Kidney (tissue), 22 donors: Measurements from ENCODE around the gene PDE6B. TPM values are rescaled to one million over a fixed set of nuclear protein-coding genes. Genes with fewer than 3 reads are reported as not detected.
A peak's percentile ranks its signal among the peaks of the same experiment; 100 is the strongest.

Experiments used
- DNase-seq, 5 donors: peaks; one replicate each; pipeline ENCODE4 v3.0.0-alpha.2; 2013 to 2020
- FAIRE-seq: peaks from 2 replicates; lab custom pipeline; 2012; peaks lifted over from hg19 to GRCh38; lab: Jason Lieb, UNC
- H3K27ac ChIP-seq, 2 donors: one replicate each; pipeline ENCODE4 v1.7.0; 2013; ENCODE audit warnings: low read depth in 2 of 2, low read length in 2 of 2, inconsistent platforms in 1 of 2
- H3K27me3 ChIP-seq: one replicate; pipeline ENCODE4 v1.7.1; 2013; ENCODE audit warnings: low read length, inconsistent platforms; ENCODE audit not compliant: control insufficient read depth, insufficient read depth
- H3K36me3 ChIP-seq, 3 donors: one replicate each; pipeline versions ENCODE4 v1.7.0 to v1.7.1; 2013; ENCODE audit warnings: low read length in 3 of 3, control low read depth in 1 of 3, inconsistent platforms in 1 of 3; ENCODE audit not compliant: insufficient read depth in 3 of 3, control insufficient read depth in 2 of 3
- H3K4me1 ChIP-seq, 3 donors: one replicate each; pipeline versions ENCODE4 v1.7.0 to v1.7.1; 2013; ENCODE audit warnings: low read length in 3 of 3, inconsistent platforms in 1 of 3, low read depth in 1 of 3; ENCODE audit not compliant: control insufficient read depth in 2 of 3, insufficient read depth in 2 of 3
- H3K4me3 ChIP-seq, 3 donors: one replicate each; pipeline versions ENCODE4 v1.7.0 to v1.8.1; 2013; ENCODE audit warnings: low read length in 3 of 3, control low read depth in 1 of 3, inconsistent platforms in 1 of 3
- H3K9ac ChIP-seq, 3 donors: one replicate each; pipeline versions ENCODE4 v1.7.0 to v1.7.1; 2013; ENCODE audit warnings: low read length in 3 of 3, control low read depth in 1 of 3, inconsistent platforms in 1 of 3
- H3K9me3 ChIP-seq, 3 donors: one replicate each; pipeline versions ENCODE4 v1.7.0 to v1.7.1; 2013; ENCODE audit warnings: low read length in 3 of 3, control low read depth in 1 of 3, inconsistent platforms in 1 of 3; ENCODE audit not compliant: control insufficient read depth in 2 of 3, insufficient read depth in 1 of 3
- CTCF ChIP-seq: IDR thresholded peaks from 3 replicates; pipeline ENCODE4 v1.5.1; 2012; ENCODE audit warnings: mild to moderate bottlenecking, moderate library complexity, borderline replicate concordance; ENCODE audit not compliant: insufficient read depth; ENCODE audit errors: extremely low read depth
- intact Hi-C: fragments of 100-400 bp; cut with DNase I; formaldehyde crosslinking; loops from one replicate; pipeline ENCODE4 v1.11.1; 2022
- long read RNA-seq, 10 donors: library from polyadenylated mRNA in 1 of 10; unstranded in 1 of 10; transcript quantifications; one replicate each; pipeline ENCODE4 v2.0.0 and lab custom pipeline, GENCODE V29; 2021 to 2026
- polyA plus RNA-seq: library from polyadenylated mRNA; stranded (reverse); fragments of 350-450 nt; fragmentation: Illumina TruSeq; extraction: RNeasy Lipid Tissue Mini Kit (QIAGEN cat#74804); gene quantifications from one replicate; pipeline ENCODE4 v1.2.3, GENCODE V29; 2014; ENCODE audit warnings: low read depth, low replicate concordance; ENCODE audit not compliant: insufficient read depth
- total RNA-seq: library from RNA; stranded (reverse); fragmentation: NEBNext Ultra II Directional; extraction: Animal tissue kit (Norgen Biotek cat#: 25700); gene quantifications from one replicate; pipeline ENCODE4 v1.2.1, GENCODE V29; 2021
- donor health status: control.
- donor health status: control.
- donor health status: control.
- donor health status: control.
- donor health status: control.
- donor health status: DM: yes; HTN: yes; CAD: no.
- donor health status: Normal renal cell carcinoma (clear cell type).

Gene PDE6B
- total RNA-seq: 10.7 TPM
- polyA plus RNA-seq: 10.8 TPM
- long read RNA-seq, donor 1: 0 reads
- long read RNA-seq, donor 2, partial matches to known transcripts: 15 of 15 reads
- long read RNA-seq, donor 2, other reads (novel, unspliced or antisense): 0 of 15 reads
- long read RNA-seq, donor 3, partial matches to known transcripts: 0 of 3 reads
- long read RNA-seq, donor 3, other reads (novel, unspliced or antisense): 0 of 3 reads
- long read RNA-seq, donor 4, partial matches to known transcripts: 0 of 4 reads
- long read RNA-seq, donor 4, other reads (novel, unspliced or antisense): 0 of 4 reads
- long read RNA-seq, donor 5: 0 reads
- long read RNA-seq, donor 6, partial matches to known transcripts: 0 of 1 reads
- long read RNA-seq, donor 6, other reads (novel, unspliced or antisense): 0 of 1 reads
- long read RNA-seq, donor 7, partial matches to known transcripts: 7 of 14 reads
- long read RNA-seq, donor 7, other reads (novel, unspliced or antisense): 6 of 14 reads
- long read RNA-seq, donor 8, partial matches to known transcripts: 0 of 1 reads
- long read RNA-seq, donor 8, other reads (novel, unspliced or antisense): 0 of 1 reads
- long read RNA-seq, donor 9: 0 reads
- long read RNA-seq, donor 10, partial matches to known transcripts: 0 of 1 reads
- long read RNA-seq, donor 10, other reads (novel, unspliced or antisense): 0 of 1 reads

DNA sequence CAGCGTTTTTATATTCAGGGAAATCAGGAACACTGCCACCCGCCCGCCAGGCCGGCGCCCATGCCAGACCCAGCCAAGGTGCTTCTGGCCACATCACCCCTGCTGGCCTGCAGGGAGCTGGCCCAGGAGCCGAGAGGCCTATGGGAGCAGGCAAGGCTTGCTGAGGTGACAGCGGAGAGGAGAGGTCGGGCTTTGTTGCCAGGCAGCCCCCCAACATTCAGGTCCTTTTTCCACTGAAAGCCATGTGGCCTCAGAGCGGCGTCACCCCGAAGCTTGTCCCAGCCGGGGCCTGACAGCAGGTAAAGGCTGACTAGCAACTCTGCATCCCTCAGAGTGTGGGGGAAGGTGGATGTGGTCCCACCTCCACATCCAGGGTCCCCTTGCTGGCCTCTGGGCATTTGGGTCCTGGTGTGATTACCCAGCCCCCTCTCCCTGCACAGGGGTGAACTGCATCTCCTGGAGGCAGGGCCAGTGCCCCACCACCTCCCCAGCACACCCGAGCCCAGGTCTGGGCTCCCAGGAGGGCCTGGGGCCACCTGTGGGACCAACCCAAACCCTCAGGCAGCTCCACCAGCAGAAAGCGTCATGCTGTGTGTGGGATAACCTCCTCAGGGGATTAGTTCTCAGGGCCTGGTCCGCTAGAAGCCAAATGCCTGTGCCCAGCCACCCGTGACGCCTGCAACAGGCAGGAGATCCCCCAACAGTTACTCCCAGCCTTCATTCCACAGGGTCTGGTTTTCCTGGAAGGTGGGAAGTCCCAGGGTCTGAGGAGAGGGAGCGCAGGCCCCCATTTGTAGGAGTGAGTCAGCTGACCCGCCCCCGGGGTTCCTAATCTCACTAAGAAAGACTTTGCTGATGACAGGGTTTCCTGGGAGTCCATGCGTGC lies at the start of gene PDE6B:
TSS of gene PDE6B (plus strand) at position 869 of the 886 bp plus-strand sequence. CDS start 54 bp downstream, outside the sequence.
- Histone ChIP-seq H3K27me3 (no peaks in the 10 kb centered on the region), H3K4me3 (no peak within 1 kb of the TSS), H3K9me3 (no peaks in the 10 kb centered on the region), H3K36me3 (no peaks in the 10 kb centered on the region), H3K4me1 (peaks cover 0 to 4% (median 0%) of the 10 kb centered on the region in 3 donors), H3K9ac (no peak within 1 kb of the TSS), H3K27ac (no peak within 1 kb of the TSS)
- no peak for FAIRE-seq
- intact Hi-C loops: no loop called here
- peak; percentile 80 to 94 (median 91) for DNase-seq
- TF ChIP-seq CTCF: no peak

DNA sequence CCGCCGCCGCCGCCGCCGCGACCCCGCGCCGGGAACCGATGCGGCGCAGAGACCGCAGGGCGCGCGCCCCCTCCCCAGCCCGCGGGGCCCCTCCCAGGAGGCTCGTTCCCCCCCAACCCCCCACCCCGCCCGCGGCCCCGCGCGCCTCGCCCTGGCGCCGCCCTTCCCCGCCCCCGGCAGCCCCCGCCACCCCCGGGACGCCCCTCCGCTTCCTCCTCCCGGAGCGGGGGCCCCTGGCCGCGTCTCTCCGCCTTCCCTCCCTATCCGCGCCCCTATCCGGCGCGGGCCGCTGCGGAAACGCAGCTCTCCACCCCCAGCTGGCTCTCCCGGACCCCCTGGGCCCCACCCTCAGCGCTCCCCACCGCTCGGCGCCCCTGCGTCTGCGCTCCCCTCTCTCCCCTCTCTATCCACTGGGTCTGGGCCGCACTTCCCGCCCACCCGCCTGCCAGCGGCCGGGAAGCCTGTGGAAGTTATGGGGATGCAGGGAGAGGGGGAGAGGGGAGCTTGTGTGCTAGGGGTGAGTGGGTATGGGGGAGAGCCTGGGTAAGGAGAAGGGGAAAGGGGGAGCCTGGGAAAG lies 49.0 kb upstream of the PDE6B start, which contains the start of gene TMEM271:
TSS of gene TMEM271 (minus strand) at position 51 of the 577 bp plus-strand sequence. CDS start 233 bp downstream, outside the sequence.
- Histone ChIP-seq H3K36me3 (no peaks in the 10 kb centered on the region), H3K9ac (no peak within 1 kb of the TSS), H3K27me3 (peaks cover 53% of the 10 kb centered on the region), H3K4me3 (no peak within 1 kb of the TSS), H3K4me1 (no peaks in the 10 kb centered on the region), H3K9me3 (no peaks in the 10 kb centered on the region), H3K27ac (no peak within 1 kb of the TSS)
- intact Hi-C loops: no loop called here
- DNase-seq (peak in 1 of 5 donors; percentile 16), FAIRE-seq (no peak)
- TF ChIP-seq CTCF: no peak

GRCh38 chr4:576991-577498 lies 48.3 kb upstream of the PDE6B start:
- Histone ChIP-seq H3K36me3 (no peaks in the 10 kb centered on the region), H3K9ac (no peak overlapping the region), H3K9me3 (peaks cover 0 to 2% (median 0%) of the 10 kb centered on the region in 3 donors), H3K4me3 (no peak overlapping the region), H3K4me1 (no peaks in the 10 kb centered on the region), H3K27me3 (peaks cover 49% of the 10 kb centered on the region), H3K27ac (no peak overlapping the region)
- DNase-seq (peak in 1 of 5 donors; percentile 9), FAIRE-seq (no peak)
- intact Hi-C loops: no loop called here
- no peak for TF ChIP-seq CTCF
